ENCODE results near the gene PIF1.

- TF ChIP-seq CTCF (IDR thresholded peaks at IDR 0.05) (no peak), POLR2AphosphoS5 (IDR thresholded peaks at IDR 0.05) (peak; percentile 46 to 89 (median 47)), EP300 (IDR thresholded peaks at IDR 0.05) (no peak), POLR2A (IDR thresholded peaks at IDR 0.05) (no peak)
These were observed at the start of gene PIF1 for GRCh38 chr15:64825431-64826294.
